Stimulated activated CD8-positive, alpha-beta memory T cell treated with anti-CD3 and anti-CD28 coated beads, Interleukin-12 subunit alpha, Interleukin-12 subunit beta, amount 100 ng/mL, for 24 hours (primary cell): Measurements from ENCODE around the gene CRB2.
"Not testable (repeated sequence)": the region's sequence is repeated elsewhere in the genome, so short reads cannot be mapped to it uniquely, and the experiment has no call there.

Experiments used
- DNase-seq: peaks from one replicate; pipeline ENCODE4 v3.0.0-alpha.2; 2020; ENCODE audit errors: extremely low read depth

Gene CRB2

DNA sequence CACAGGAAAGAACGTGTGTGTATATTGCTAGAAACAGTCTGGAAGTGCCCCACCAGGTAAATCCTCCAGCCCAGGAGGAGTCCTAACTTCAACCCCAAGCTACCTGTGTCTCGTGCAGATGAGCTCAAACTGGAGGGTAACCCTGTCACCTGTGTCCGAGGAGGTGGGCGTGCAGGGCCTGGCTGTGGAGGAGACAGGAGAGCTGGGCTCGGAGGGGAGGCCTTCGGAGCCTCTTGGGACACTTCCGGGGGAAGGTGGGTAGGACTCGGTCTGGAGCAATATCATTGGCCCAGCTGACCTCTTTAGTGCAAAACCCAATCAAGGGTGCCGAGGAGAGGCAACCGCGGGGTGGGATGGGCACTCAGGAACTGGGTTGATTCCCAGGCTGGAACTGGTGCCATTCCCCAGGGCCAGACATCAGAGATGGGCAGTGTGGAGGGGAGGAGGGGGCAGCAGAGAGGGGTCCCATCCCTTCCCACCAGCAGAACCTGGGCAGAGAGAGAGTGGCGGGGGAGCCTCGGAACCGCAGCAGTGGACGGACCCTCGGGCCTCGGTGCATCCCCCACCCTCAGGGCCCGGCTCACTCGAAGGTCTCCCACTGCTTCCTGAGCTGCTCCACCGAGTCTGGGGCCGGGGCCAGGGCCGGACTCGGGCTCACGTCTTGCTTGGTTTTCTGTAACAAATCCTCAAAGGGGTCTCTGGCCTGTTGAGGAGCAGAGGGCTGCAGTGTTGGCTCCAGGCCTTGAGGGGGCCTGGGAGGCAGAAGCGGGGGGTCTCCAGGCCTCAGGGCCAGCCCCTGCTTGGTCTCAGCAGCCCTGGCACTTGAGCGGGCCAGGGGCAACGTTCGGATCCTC, 25.1 kb downstream of the CRB2 start:
- DNase-seq = no peak

- DNase-seq = no peak
Measured at GRCh38 chr9:123382653-123383511, 26.9 kb downstream of the CRB2 start.

DNA sequence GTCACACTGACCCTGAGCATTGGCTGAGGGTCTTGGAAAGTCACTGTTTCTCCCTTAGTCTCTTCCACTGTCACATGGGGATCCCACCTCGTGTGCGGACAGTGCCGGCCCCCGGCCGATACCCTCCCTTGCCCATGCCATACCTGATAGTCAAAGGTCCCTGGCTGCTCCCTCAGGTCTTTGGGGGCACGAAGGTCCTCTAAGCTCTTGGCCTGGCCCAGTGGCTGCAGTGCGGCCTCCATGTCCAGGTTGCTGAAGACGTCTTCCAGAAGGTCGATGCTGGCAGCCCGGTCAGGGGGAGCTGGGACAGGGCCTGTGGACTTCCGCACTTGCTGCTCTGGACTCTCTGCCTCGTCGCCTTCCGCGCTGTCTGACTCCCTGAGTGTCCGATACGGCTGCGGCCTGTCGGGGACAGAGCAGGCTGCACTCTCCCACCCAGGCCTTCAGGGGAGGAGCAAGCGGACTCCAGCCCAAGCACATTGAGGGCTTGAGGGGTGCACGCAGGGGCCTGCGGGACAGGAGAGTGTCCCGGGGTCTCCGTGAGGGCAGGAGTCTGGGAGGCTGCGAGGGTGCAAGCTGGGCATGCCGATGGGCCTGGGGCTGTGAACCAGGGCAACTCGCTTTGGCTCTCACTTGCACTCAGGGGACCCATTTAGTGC, 27.6 kb downstream of the CRB2 start:
- no peak for DNase-seq

GRCh38 chr9:123387686-123388085, 31.7 kb downstream of the CRB2 start:
- no peak for DNase-seq

GRCh38 chr9:123389070-123389469, 33.1 kb downstream of the CRB2 start:
- DNase-seq = no peak

DNA sequence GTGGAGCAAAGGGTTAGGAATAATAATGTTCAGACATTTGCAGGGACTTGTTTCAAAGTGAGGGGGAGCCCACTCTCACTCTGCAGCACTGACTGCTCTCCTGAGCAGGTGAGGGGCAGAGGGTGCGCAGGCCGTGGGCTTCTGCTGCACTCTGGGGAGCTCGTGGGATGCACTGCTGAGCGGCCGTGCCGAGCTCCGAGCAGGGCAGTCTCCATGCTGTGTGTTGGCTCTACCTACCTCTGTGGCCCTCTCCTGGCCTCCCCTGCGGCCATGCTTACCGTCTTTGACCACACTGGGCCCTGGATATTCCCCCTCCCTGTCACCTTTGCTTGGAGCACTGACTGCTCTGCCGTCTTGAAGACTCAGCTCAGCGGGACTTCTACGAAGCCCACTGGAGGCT, 33.7 kb downstream of the CRB2 start:
- no peak for DNase-seq

DNA sequence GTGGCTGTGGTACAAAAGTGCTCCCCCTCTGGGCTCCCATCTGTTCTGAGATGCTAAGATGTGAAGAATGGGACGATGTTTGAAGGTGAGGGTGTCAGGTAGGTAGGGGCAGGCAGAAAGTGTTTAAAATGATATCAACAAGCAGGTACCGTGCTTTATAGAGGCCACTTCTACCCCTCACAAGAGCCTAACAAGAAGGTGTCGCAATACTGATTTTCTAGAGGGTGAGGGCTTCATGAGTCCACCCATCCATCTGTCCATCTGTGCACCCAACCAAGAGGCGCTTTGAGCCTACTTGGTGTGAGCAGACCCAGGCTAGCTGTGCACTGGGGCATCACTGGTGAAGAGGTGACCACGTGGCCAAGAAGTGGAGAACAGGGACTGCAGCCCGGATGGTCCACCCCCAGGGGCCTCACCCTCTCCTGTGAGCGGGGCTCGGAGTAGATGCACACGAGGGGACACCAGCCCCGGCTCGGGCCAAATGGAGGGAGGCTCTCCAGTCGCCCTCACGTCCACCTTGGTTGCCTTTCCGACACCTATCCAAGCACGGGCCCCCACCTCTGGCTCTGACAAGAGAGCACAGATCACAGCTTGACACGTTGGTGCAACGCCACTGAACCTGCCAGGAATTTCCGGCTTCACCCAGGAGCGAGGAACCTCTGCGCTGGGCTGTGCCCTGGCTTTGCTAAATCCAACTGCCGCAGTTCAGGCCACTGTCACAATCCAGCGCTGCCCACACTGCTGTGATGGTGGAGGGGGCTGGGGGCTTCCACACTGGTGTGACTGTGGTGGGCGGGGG, 34.5 kb downstream of the CRB2 start:
- no peak for DNase-seq

- no peak for DNase-seq
Measured at GRCh38 chr9:123391233-123391632, 35.2 kb downstream of the CRB2 start.

DNA sequence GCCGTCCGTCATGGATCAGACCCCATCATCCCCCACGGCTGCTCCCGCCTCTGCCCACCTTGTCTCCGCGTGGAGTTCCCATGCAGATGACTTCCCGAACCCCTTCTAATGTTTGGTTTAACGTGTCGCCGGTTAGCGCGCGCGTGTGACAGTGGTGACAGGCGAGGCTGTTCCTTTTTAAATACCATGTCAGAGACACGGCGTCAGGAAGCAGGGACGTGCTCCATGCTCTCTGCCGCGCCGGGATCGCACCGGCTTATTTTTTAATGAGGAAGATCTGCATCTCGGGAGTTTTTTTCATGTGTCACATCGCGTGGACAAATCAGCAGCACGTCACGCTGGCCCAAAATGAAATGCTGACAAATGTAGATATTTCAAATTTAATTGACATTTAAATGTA, 35.9 kb downstream of the CRB2 start:
- DNase-seq = no peak

DNA sequence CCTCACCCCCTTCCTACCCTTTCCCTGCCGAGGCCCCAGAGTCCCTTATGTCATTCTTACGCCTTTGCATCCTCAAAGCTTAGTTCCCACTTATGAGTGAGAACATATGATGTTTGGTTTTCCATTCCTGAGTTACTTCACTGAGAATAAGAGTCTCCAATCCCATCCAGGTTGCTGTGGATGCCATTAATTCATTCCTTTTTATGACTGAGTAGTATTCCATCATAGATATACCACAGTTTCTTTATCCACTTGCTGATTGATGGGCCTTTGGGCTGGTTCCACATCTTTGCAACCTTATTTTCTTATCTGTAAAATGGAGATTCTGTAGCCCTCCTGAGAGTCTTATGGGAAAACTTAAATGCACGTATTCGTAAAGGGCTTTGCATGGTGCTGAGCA, 36.8 kb downstream of the CRB2 start:
- DNase-seq = no peak

DNA sequence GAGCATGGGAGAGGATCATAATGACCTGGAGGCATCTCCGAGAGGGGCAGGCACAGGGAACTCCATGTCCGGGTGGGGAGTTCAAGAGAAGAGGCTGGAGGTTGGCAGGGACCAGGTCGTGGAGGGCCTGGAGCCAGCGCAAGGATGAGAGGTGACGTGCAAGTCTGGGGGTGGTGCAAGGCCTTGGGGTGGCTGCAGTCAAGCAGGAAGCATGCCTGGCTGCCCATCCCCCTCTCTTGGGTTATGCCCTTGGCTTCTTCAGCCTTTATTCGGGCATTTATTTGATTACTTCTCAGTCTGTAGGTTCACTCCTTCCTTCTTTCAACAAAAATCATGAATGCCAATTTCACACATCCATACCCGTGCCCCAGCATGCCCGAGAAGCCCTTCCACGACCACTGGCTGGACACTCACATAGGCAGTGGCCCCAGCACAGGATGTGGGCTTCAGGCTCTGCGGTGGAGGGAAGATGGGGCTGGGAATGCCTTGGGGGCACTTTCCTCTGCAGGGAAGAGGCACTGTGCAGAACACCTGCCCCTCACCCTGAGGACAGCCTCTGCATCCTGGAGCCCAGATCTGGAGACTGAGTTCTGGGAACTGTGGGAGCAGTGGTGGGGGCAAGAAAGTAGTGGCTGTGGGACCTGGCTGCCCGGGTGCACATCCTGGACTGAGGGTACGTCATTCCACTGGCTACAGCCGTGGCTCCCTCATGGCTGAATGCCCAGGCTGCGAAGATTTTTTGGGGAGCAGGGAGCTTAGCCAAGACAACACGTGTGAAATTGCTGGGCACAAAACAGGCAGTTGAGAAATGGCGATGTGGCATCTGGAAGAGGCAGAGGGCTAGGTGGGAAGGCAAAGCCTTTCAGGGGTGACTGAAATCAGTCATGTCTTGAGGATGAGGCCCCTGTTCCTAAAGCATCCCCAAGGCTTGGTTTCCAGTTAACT, 38.6 kb downstream of the CRB2 start:
- no peak for DNase-seq

GRCh38 chr9:123395276-123395688, 39.3 kb downstream of the CRB2 start:
- no peak for DNase-seq

GRCh38 chr9:123395689-123396511, 39.9 kb downstream of the CRB2 start:
- DNase-seq = no peak

DNA sequence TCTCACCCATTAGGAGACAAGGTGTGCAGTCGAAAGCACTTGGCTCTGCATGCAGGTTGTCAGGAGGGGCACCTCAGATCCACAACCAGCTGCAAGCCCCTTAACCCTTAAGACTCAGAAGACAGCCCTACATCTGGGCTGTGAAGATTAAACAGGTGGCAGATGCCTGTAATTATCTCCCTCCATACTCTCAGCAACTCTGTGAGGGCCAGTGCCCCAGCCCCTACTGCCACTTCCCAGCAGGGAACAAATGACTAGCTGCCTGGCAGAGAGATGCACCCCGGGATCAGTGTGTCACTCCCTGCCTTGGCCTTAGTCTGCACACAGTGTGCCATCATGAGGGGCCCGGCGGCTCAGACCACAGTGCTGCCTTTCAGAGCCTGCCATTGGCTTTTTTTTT, 42.0 kb downstream of the CRB2 start:
- DNase-seq = no peak

GRCh38 chr9:123398938-123399337, 42.9 kb downstream of the CRB2 start:
- DNase-seq = not testable (repeated sequence)

GRCh38 chr9:123399803-123400378, 43.9 kb downstream of the CRB2 start:
- DNase-seq = no peak

GRCh38 chr9:123400926-123401503, 45.0 kb downstream of the CRB2 start:
- DNase-seq = no peak

- no peak for DNase-seq
Measured at GRCh38 chr9:123401879-123402513, 46.0 kb downstream of the CRB2 start.
